Measurements from ENCODE around the gene DUSP3. TPM values are rescaled to one million over a fixed set of nuclear protein-coding genes. Genes with fewer than 3 reads are reported as not detected.

Gene DUSP3
- total RNA-seq, 2 experiments from 2014 or later, result 10.6 to 12.6 TPM

GRCh38 chr17:43756201-43756600, 22.6 kb downstream of the DUSP3 start:
- DNase-seq (no peak), ATAC-seq (ENCODE audit: poor library complexity) (no peak)
- intact Hi-C loops (cut with DNase I, micrococcal nuclease), result no loop called here
- Mint-ChIP-seq H3K27ac (no peak overlapping the region), H3K4me3 (no peak overlapping the region), H3K27me3 (peaks cover 63% of the 10 kb centered on the region), H3K4me1 (ENCODE audit: low read depth) (no peaks in the 10 kb centered on the region), H3K36me3 (ENCODE audit: low read depth) (no peaks in the 10 kb centered on the region), H3K9me3 (no peaks in the 10 kb centered on the region)
- Histone ChIP-seq H3K27ac (ENCODE audit: low read depth in 1 of 2, low read length in 2 of 2) (no peak overlapping the region), H3K9me3 (ENCODE audit: control insufficient read depth in 1 of 2, insufficient read depth in 1 of 2, low read length in 2 of 2) (no peaks in the 10 kb centered on the region), H3K4me1 (ENCODE audit: insufficient read depth, low read length) (no peaks in the 10 kb centered on the region), H3K36me3 (ENCODE audit: insufficient read depth, low read length) (no peaks in the 10 kb centered on the region), H3K27me3 (ENCODE audit: control insufficient read depth in 1 of 2, insufficient read depth in 2 of 2, low read length in 2 of 2) (peaks cover 26 to 36% of the 10 kb centered on the region in 2 experiments), H3K4me3 (ENCODE audit: low read length) (no peak overlapping the region)
- ChIA-PET POLR2A (no interaction called here), CTCF (interaction anchor here (1.7 kb wide), 1 partner anchor 10 kb away, joined by 5 read pairs; no protein-coding TSS in a partner anchor)
- no peak for TF ChIP-seq CTCF (IDR thresholded peaks at IDR 0.05)

DNA sequence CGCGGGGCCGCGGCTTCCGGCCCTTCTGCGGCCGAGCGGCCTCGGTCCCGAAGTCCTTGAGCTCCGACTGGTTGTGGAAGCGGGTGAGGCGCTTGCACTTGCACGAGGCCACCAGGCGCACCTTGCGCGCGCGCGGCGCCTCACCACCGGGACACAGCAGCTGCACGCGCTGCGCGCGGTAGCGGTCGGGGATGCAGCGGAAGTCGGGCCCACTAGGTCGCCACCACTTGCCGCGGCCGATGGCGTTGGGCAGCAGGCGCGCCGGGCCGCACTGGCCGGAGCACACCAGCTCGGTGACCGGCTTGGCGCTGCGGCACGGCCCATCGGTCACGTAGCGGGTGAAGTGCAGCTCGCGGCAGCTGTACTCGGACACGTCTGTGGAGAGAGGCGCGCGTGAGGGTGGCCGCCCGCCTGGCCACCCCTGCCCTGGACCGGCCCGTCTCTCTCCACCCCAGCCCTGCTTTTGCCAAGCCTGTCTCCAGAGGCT, 23.3 kb downstream of the DUSP3 start:
- no peak for ATAC-seq (ENCODE audit: poor library complexity)
- Mint-ChIP-seq H3K27ac (no peak overlapping the region), H3K4me1 (ENCODE audit: low read depth) (no peaks in the 10 kb centered on the region), H3K9me3 (no peaks in the 10 kb centered on the region), H3K4me3 (no peak overlapping the region), H3K27me3 (peaks cover 68% of the 10 kb centered on the region), H3K36me3 (ENCODE audit: low read depth) (no peaks in the 10 kb centered on the region)
- no peaks in the 10 kb centered on the region for H3K4me1 ChIP-seq (ENCODE audit: insufficient read depth, low read length)
- DNase-seq, result no peak
- intact Hi-C loops (cut with DNase I, micrococcal nuclease), result no loop called here
- no peaks in the 10 kb centered on the region for H3K9me3 ChIP-seq (ENCODE audit: control insufficient read depth in 1 of 2, insufficient read depth in 1 of 2, low read length in 2 of 2)
- CTCF ChIA-PET, result interaction anchor here (1.7 kb wide), 1 partner anchor 11 kb away, joined by 5 read pairs; no protein-coding TSS in a partner anchor
- no peak overlapping the region for H3K27ac ChIP-seq (ENCODE audit: low read depth in 1 of 2, low read length in 2 of 2)
- TF ChIP-seq CTCF (IDR thresholded peaks at IDR 0.05), result no peak
- POLR2A ChIA-PET, result no interaction called here
- no peak overlapping the region for H3K4me3 ChIP-seq (ENCODE audit: low read length)
- H3K27me3 ChIP-seq (ENCODE audit: control insufficient read depth in 1 of 2, insufficient read depth in 2 of 2, low read length in 2 of 2), result peaks cover 26 to 40% of the 10 kb centered on the region in 2 experiments
- no peaks in the 10 kb centered on the region for H3K36me3 ChIP-seq (ENCODE audit: insufficient read depth, low read length)

DNA sequence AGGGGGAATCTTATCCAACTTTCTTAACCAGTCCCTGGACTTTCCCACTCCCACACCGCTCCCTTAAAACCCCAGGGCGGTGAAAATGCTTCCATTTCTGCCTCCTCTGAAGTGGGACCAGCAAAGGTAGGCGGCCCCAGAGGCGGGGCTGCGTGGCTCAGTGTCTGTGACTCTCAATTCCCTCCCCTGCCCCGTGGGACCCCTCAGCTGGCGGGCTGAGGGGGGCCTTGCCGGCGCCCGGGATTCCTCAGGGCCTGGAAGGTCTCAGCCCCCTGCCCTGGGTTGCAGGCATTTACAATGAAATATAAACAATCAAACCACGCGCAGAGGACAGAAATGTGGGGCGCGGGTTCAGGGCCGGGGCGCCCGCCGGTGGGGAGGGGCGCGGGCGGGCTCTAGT, 23.8 kb downstream of the DUSP3 start:
- ATAC-seq (ENCODE audit: poor library complexity) (no peak), DNase-seq (no peak)
- Histone ChIP-seq H3K9me3 (ENCODE audit: control insufficient read depth in 1 of 2, insufficient read depth in 1 of 2, low read length in 2 of 2) (no peaks in the 10 kb centered on the region), H3K27ac (ENCODE audit: low read depth in 1 of 2, low read length in 2 of 2) (no peak overlapping the region), H3K36me3 (ENCODE audit: insufficient read depth, low read length) (no peaks in the 10 kb centered on the region), H3K4me1 (ENCODE audit: insufficient read depth, low read length) (no peaks in the 10 kb centered on the region), H3K4me3 (ENCODE audit: low read length) (no peak overlapping the region), H3K27me3 (ENCODE audit: control insufficient read depth in 1 of 2, insufficient read depth in 2 of 2, low read length in 2 of 2) (peaks cover 26 to 40% of the 10 kb centered on the region in 2 experiments)
- ChIA-PET POLR2A (no interaction called here), CTCF (interaction anchor here (1.7 kb wide), 1 partner anchor 12 kb away, joined by 5 read pairs; no protein-coding TSS in a partner anchor)
- peaks cover 66% of the 10 kb centered on the region for H3K27me3 Mint-ChIP-seq
- no peak for TF ChIP-seq CTCF (IDR thresholded peaks at IDR 0.05)
- H3K9me3 Mint-ChIP-seq, result no peaks in the 10 kb centered on the region
- intact Hi-C loops (cut with DNase I, micrococcal nuclease), result no loop called here
- no peak overlapping the region for H3K27ac Mint-ChIP-seq
- H3K36me3 Mint-ChIP-seq (ENCODE audit: low read depth), result no peaks in the 10 kb centered on the region
- no peak overlapping the region for H3K4me3 Mint-ChIP-seq
- H3K4me1 Mint-ChIP-seq (ENCODE audit: low read depth), result no peaks in the 10 kb centered on the region

Measured in CD4-positive, alpha-beta T cell (primary cell).